ENCODE results near the gene DHX16. TPM values are rescaled to one million over a fixed set of nuclear protein-coding genes. Genes with fewer than 3 reads are reported as not detected.

Gene DHX16
- total and polyA plus RNA-seq, 2 of the 8 experiments (the other 6 are each of a cell fraction or from before 2014, with no cell fraction given), result 27.4 to 44.4 TPM

DNA sequence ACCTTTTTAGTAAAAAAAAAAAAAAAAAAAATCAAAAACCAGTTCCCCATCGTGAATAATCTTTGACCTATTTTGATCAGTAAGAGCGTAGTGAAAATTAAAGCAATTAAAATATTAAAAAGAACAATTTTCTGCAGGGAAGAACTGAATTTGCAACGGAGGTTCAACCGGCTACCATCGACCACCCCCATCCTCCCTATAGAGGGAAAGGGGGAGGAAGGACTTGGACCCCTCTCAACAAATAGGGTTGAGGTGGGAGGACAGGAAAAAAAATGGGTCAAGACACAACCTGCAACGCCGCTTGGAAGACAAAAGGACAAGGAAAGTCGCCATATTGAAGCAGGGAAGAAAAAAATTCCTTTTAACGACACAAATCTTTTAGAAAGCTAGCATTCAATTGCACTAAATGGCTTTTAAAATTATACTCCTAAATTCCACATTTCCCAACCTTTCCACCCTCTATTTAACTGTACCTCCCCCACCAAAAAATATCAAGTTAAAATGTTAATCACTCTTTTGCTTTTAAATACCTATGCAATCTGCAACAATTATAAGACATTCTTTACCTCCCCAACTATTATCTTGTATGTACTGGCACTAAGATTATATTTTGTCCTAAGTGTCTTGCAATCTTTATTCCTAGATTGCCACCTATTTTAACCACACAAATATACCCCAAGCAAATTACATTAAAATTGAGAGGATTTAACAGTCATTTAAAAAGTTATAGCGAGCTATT lies 57.4 kb downstream of the DHX16 start (continued):
- no peak for TF ChIP-seq RXRA (IDR thresholded peaks at IDR 0.05; ENCODE audit: insufficient read depth, low read depth, low read length)
- peak; percentile 54 to 98 for TF ChIP-seq POLR2A (IDR thresholded peaks at IDR 0.05; ENCODE audit: control extremely low read depth in 1 of 2, low read depth in 2 of 2, low read length in 2 of 2)
- TF ChIP-seq MAX (IDR thresholded peaks at IDR 0.05), result no peak
- peak; percentile 90 for TF ChIP-seq CHD1 (IDR thresholded peaks at IDR 0.05; ENCODE audit: low read depth, low read length)
- peak; percentile 91 for TF ChIP-seq POLR2AphosphoS5 (IDR thresholded peaks at IDR 0.05; ENCODE audit: low read depth, low read length)
- peak; percentile 79 for TF ChIP-seq TAF7 (optimal IDR thresholded peaks at IDR 0.05; ENCODE audit: borderline replicate concordance, low read depth, low read length)
- TF ChIP-seq CREB1 (IDR thresholded peaks at IDR 0.05), result 0 out of 2 replicates have a peak, but pooled peaks have one; percentile 3

All from H1 (cell line).